OCI-LY1 (cell line): ENCODE results near the gene APPBP2.

Source experiments
- CTCF ChIP-seq: fragments of 200-600 bp; sonication (generic), shearing (Covaris generic); IDR thresholded peaks from 2 replicates; pipeline ENCODE4 v1.5.1; 2017; ENCODE audit warnings: mild to moderate bottlenecking, antibody characterized with exemption, low read length, moderate library complexity, mixed read lengths
- EZH2 ChIP-seq: fragments of 200-600 bp; sonication (generic), shearing (Covaris generic); IDR thresholded peaks from 2 replicates; pipeline ENCODE4 v1.8.0; 2017; ENCODE audit warnings: borderline replicate concordance, mixed run types, mild to moderate bottlenecking, antibody characterized with exemption, low read length, moderate library complexity, mixed read lengths

- TF ChIP-seq CTCF (no peak), EZH2 (no peak)
Measured at GRCh38 chr17:60522889-60523626, 3.0 kb downstream of the APPBP2 start.
